ENCODE results near the gene KRTAP2-4. TPM values are rescaled to one million over a fixed set of nuclear protein-coding genes. Genes with fewer than 3 reads are reported as not detected.
"Not testable (repeated sequence)": the region's sequence is repeated elsewhere in the genome, so short reads cannot be mapped to it uniquely, and the experiment has no call there.

KRTAP2-4 gene
- total RNA-seq, 1 donor from 2014 or later = not detected

- DNase-seq (ENCODE audit: low read depth, low spot score) = no peak
Observed at GRCh38 chr17:41071606-41072360, 6.1 kb upstream of the KRTAP2-4 start.

GRCh38 chr17:41069031-41069430 is 3.4 kb upstream of the KRTAP2-4 start:
- no peak for DNase-seq (ENCODE audit: low read depth, low spot score)

- DNase-seq (ENCODE audit: low read depth, low spot score) = no peak
Observed at GRCh38 chr17:41067281-41067680, 1.6 kb upstream of the KRTAP2-4 start.

GRCh38 chr17:41065016-41065689 is 526 bp downstream of the KRTAP2-4 start:
- DNase-seq (ENCODE audit: low read depth, low spot score) = not testable (repeated sequence)

GRCh38 chr17:41064301-41064700 is 1.4 kb downstream of the KRTAP2-4 start:
- no peak for DNase-seq (ENCODE audit: low read depth, low spot score)

GRCh38 chr17:41063449-41063848 is 2.2 kb downstream of the KRTAP2-4 start:
- no peak for DNase-seq (ENCODE audit: low read depth, low spot score)

GRCh38 chr17:41061964-41062363 is 3.7 kb downstream of the KRTAP2-4 start:
- DNase-seq (ENCODE audit: low read depth, low spot score) = no peak

- no peak for DNase-seq (ENCODE audit: low read depth, low spot score)
Observed at GRCh38 chr17:41060052-41060604, 5.6 kb downstream of the KRTAP2-4 start, which contains the start of gene KRTAP2-3. Gene KRTAP2-3 (minus strand): TSS chr17:41060114. CDS start chr17:41060050, 64 bp downstream.

GRCh38 chr17:41059276-41060051 is 6.2 kb downstream of the KRTAP2-4 start:
- not testable (repeated sequence) for DNase-seq (ENCODE audit: low read depth, low spot score)

GRCh38 chr17:41058741-41059140 is 6.9 kb downstream of the KRTAP2-4 start:
- no peak for DNase-seq (ENCODE audit: low read depth, low spot score)

GRCh38 chr17:41057547-41057946 is 8.1 kb downstream of the KRTAP2-4 start:
- no peak for DNase-seq (ENCODE audit: low read depth, low spot score)

- DNase-seq (ENCODE audit: low read depth, low spot score) = not testable (repeated sequence)
Observed at GRCh38 chr17:41055130-41055529, 10.5 kb downstream of the KRTAP2-4 start, which contains the start of gene KRTAP2-2. Gene KRTAP2-2 (minus strand): TSS chr17:41055230. CDS start chr17:41055211, 19 bp downstream.

GRCh38 chr17:41054556-41054955 is 11.1 kb downstream of the KRTAP2-4 start:
- DNase-seq (ENCODE audit: low read depth, low spot score) = not testable (repeated sequence)

GRCh38 chr17:41054025-41054424 is 11.7 kb downstream of the KRTAP2-4 start:
- no peak for DNase-seq (ENCODE audit: low read depth, low spot score)

- no peak for DNase-seq (ENCODE audit: low read depth, low spot score)
Observed at GRCh38 chr17:41052566-41052965, 13.1 kb downstream of the KRTAP2-4 start.

GRCh38 chr17:41049110-41049509 is 16.6 kb downstream of the KRTAP2-4 start:
- DNase-seq (ENCODE audit: low read depth, low spot score) = no peak

GRCh38 chr17:41048441-41048840 is 17.2 kb downstream of the KRTAP2-4 start:
- DNase-seq (ENCODE audit: low read depth, low spot score) = no peak

GRCh38 chr17:41046735-41047465 is 18.8 kb downstream of the KRTAP2-4 start, which contains the start of gene KRTAP2-1:
Gene KRTAP2-1 (minus strand): TSS chr17:41047316. CDS start chr17:41047267, 49 bp downstream.
- DNase-seq (ENCODE audit: low read depth, low spot score) = not testable (repeated sequence)

- no peak for DNase-seq (ENCODE audit: low read depth, low spot score)
Observed at GRCh38 chr17:41042953-41043352, 22.7 kb downstream of the KRTAP2-4 start.

- not testable (repeated sequence) for DNase-seq (ENCODE audit: low read depth, low spot score)
Observed at GRCh38 chr17:41040783-41041571, 24.7 kb downstream of the KRTAP2-4 start, which contains the start of gene KRTAP1-1. Gene KRTAP1-1 (minus strand): TSS chr17:41041450. CDS start chr17:41041397, 53 bp downstream.

Measured in pulmonary artery endothelial cell (primary cell).